Transverse colon (tissue), 4 donors: ENCODE data around the gene ABCA5.

Experiments
- POLR2A ChIP-seq: fragments of 450-650 bp; IDR thresholded peaks from one replicate; pipeline ENCODE4 v1.6.1; 2016; ENCODE audit warnings: antibody characterized with exemption, mild to moderate bottlenecking, moderate library complexity
- POLR2AphosphoS5 ChIP-seq, 3 donors: sonication (generic); formaldehyde crosslinking; IDR thresholded peaks; one replicate each; pipeline ENCODE4 v1.6.1; 2016; ENCODE audit warnings: antibody characterized with exemption in 3 of 3
- TF ChIP-seq, protein P1 (sequence below), 5 experiments: fragments of 200-600 bp in 3 of 5; fragments of 450-650 bp in 2 of 5; sonication (generic) in 3 of 5; IDR thresholded peaks; 1 replicate in 2 of 5; 2 replicates in 3 of 5; pipeline ENCODE4 v1.5.1; 2016 to 2017; ENCODE audit warnings: antibody characterized with exemption in 5 of 5, inconsistent platforms in 3 of 5, mild to moderate bottlenecking in 2 of 5, moderate library complexity in 1 of 5

DNA sequence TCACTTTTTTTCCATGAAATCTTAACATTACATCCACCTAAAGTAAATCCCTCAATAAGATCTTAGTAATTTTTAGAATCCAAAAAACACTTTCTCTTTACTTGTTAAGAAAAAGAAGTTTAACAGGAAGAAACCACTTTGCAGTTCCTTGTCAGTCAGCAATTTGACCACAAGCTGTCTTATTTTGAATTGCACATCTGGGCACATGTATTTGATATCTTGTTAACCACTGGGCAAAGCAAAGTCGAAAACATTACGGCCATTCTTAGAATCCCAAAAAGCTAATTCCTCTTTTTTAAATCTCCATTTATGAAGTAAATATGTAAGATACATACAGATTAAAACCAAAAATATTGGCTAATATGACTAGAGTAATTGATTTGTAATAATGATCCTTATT, 99.4 kb downstream of the ABCA5 start:
- TF ChIP-seq POLR2AphosphoS5 (IDR thresholded peaks at IDR 0.05) (no peak), POLR2A (no peak)
- TF ChIP-seq, protein P1, sequence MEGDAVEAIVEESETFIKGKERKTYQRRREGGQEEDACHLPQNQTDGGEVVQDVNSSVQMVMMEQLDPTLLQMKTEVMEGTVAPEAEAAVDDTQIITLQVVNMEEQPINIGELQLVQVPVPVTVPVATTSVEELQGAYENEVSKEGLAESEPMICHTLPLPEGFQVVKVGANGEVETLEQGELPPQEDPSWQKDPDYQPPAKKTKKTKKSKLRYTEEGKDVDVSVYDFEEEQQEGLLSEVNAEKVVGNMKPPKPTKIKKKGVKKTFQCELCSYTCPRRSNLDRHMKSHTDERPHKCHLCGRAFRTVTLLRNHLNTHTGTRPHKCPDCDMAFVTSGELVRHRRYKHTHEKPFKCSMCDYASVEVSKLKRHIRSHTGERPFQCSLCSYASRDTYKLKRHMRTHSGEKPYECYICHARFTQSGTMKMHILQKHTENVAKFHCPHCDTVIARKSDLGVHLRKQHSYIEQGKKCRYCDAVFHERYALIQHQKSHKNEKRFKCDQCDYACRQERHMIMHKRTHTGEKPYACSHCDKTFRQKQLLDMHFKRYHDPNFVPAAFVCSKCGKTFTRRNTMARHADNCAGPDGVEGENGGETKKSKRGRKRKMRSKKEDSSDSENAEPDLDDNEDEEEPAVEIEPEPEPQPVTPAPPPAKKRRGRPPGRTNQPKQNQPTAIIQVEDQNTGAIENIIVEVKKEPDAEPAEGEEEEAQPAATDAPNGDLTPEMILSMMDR (IDR thresholded peaks at IDR 0.05) = no peak
